ENCODE data around the gene GIT1. TPM values are rescaled to one million over a fixed set of nuclear protein-coding genes. Genes with fewer than 3 reads are reported as not detected.

GIT1 gene
- total RNA-seq, 2 experiments from 2014 or later: 44.3 to 60.2 TPM

- peak; percentile 60 for DNase-seq (ENCODE audit: low spot score)
- ChIA-PET CTCF (ENCODE audit: unreplicated experiment) (interaction anchor here (0.7 kb wide), 1 partner anchor 46 kb away, joined by 3 read pairs; no protein-coding TSS in a partner anchor), POLR2A (interaction anchor here (0.6 kb wide), 1 partner anchor 89 kb away, joined by 5 read pairs; no protein-coding TSS in a partner anchor)
- peak overlapping the region; percentile 41; the same call in 1 of the 2 replicates for H3K4me2 ChIP-seq (ENCODE audit: low read length)
- intact Hi-C loops (cut with micrococcal nuclease; ENCODE audit: unreplicated experiment): no loop called here
- H3K79me2 ChIP-seq (ENCODE audit: insufficient read depth, low read depth, low read length): no peaks in the 10 kb centered on the region
- no peak overlapping the region for H2AFZ ChIP-seq (ENCODE audit: low read length)
- peaks cover 47% of the 10 kb centered on the region for H3K36me3 ChIP-seq (ENCODE audit: insufficient read depth, low read length)
- TF ChIP-seq EZH2phosphoT487 (IDR thresholded peaks at IDR 0.05; ENCODE audit: borderline replicate concordance, low read depth, low read length): no peak
- TF ChIP-seq, protein P1, sequence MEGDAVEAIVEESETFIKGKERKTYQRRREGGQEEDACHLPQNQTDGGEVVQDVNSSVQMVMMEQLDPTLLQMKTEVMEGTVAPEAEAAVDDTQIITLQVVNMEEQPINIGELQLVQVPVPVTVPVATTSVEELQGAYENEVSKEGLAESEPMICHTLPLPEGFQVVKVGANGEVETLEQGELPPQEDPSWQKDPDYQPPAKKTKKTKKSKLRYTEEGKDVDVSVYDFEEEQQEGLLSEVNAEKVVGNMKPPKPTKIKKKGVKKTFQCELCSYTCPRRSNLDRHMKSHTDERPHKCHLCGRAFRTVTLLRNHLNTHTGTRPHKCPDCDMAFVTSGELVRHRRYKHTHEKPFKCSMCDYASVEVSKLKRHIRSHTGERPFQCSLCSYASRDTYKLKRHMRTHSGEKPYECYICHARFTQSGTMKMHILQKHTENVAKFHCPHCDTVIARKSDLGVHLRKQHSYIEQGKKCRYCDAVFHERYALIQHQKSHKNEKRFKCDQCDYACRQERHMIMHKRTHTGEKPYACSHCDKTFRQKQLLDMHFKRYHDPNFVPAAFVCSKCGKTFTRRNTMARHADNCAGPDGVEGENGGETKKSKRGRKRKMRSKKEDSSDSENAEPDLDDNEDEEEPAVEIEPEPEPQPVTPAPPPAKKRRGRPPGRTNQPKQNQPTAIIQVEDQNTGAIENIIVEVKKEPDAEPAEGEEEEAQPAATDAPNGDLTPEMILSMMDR (conservative IDR thresholded peaks at IDR 0.05; ENCODE audit: low read length): peak; percentile 69
- no peaks in the 10 kb centered on the region for H3K9me3 ChIP-seq (ENCODE audit: low read length)
- no TSS peak for BruUV-seq (replicated peaks)
- no peaks in the 10 kb centered on the region for H3K9me2 ChIP-seq (ENCODE audit: insufficient read depth, low read length)
- no peak overlapping the region for H3K4me3 ChIP-seq (ENCODE audit: low read depth, low read length, poor library complexity, severe bottlenecking)
- no peak overlapping the region for H3K27ac ChIP-seq (ENCODE audit: low read depth, low read length, poor library complexity, severe bottlenecking)
- no peaks in the 10 kb centered on the region for H4K20me1 ChIP-seq (ENCODE audit: insufficient read depth, low read length)
- peaks cover 13% of the 10 kb centered on the region for H3K4me1 ChIP-seq (ENCODE audit: insufficient read depth, low read length, poor library complexity, severe bottlenecking)
Measured at GRCh38 chr17:29572691-29573557, 16.5 kb downstream of the GIT1 start.

GRCh38 chr17:29571883-29572681, 17.4 kb downstream of the GIT1 start:
- no peak for TF ChIP-seq EZH2phosphoT487 (IDR thresholded peaks at IDR 0.05; ENCODE audit: borderline replicate concordance, low read depth, low read length)
- TF ChIP-seq, protein P1 (conservative IDR thresholded peaks at IDR 0.05; ENCODE audit: low read length): no peak
- Histone ChIP-seq H3K9me2 (ENCODE audit: insufficient read depth, low read length) (no peaks in the 10 kb centered on the region), H3K4me1 (ENCODE audit: insufficient read depth, low read length, poor library complexity, severe bottlenecking) (peaks cover 13% of the 10 kb centered on the region), H3K36me3 (ENCODE audit: insufficient read depth, low read length) (peaks cover 41% of the 10 kb centered on the region), H3K27ac (ENCODE audit: low read depth, low read length, poor library complexity, severe bottlenecking) (no peak overlapping the region), H3K4me2 (ENCODE audit: low read length) (peak overlapping the region; percentile 41; the same call in 1 of the 2 replicates), H3K4me3 (ENCODE audit: low read depth, low read length, poor library complexity, severe bottlenecking) (no peak overlapping the region), H3K79me2 (ENCODE audit: insufficient read depth, low read depth, low read length) (no peaks in the 10 kb centered on the region), H4K20me1 (ENCODE audit: insufficient read depth, low read length) (no peaks in the 10 kb centered on the region), H2AFZ (ENCODE audit: low read length) (no peak overlapping the region), H3K9me3 (ENCODE audit: low read length) (no peaks in the 10 kb centered on the region)
- intact Hi-C loops (cut with micrococcal nuclease; ENCODE audit: unreplicated experiment): no loop called here
- CTCF ChIA-PET (ENCODE audit: unreplicated experiment): interaction anchor here (0.5 kb wide), 1 partner anchor 12 kb away, joined by 3 read pairs; no protein-coding TSS in a partner anchor
- no peak for DNase-seq (ENCODE audit: low spot score)
- POLR2A ChIA-PET: interaction anchor here (0.6 to 1.1 kb wide), 2 partner anchors 19 to 89 kb away, joined by 3 to 5 read pairs; no protein-coding TSS in a partner anchor
- BruUV-seq (replicated peaks): no TSS peak
